Caco-2 (cell line): Measurements from ENCODE around the gene REEP3. TPM values are rescaled to one million over a fixed set of nuclear protein-coding genes. Genes with fewer than 3 reads are reported as not detected.

ENCODE experiments used
- BruUV-seq: library from RNA; stranded (reverse); fragments of 400-500 nt; replicated peaks from 2 replicates; lab custom pipeline; 2021; lab: Mats Ljungman, UMichigan
- CTCF ChIA-PET: fragments of 300-600 bp; sonication (Branson Sonifier 250); formaldehyde crosslinking; loops from one replicate; lab custom pipeline; 2022; ENCODE audit warnings: antibody characterized with exemption; lab: Charles Lee
- POLR2A ChIA-PET: fragments of 300-600 bp; sonication (Branson Sonifier 250); formaldehyde crosslinking; loops from one replicate; lab custom pipeline; 2022; ENCODE audit warnings: antibody characterized with exemption; lab: Charles Lee
- DNase-seq, 2 experiments: peaks; one replicate each; pipeline versions ENCODE4 v3.0.0 to v3.0.0-alpha.2; 2020 to 2022
- H3K27me3 ChIP-seq: replicated peaks from 2 replicates; pipeline ENCODE4 v1.6.0; 2011; ENCODE audit warnings: low read length; ENCODE audit not compliant: control insufficient read depth, insufficient read depth
- H3K36me3 ChIP-seq: 2 replicates; pipeline ENCODE4 v1.5.1; 2011; ENCODE audit warnings: low read length; ENCODE audit not compliant: control insufficient read depth, insufficient read depth
- H3K4me1 ChIP-seq: fragments of 250-450 bp; sonication (Bioruptor Pico); 2 replicates; pipeline ENCODE4 v1.5.1; 2020; ENCODE audit warnings: mild to moderate bottlenecking
- H3K4me3 ChIP-seq: 2 replicates; pipeline ENCODE4 v1.5.1; 2011; ENCODE audit warnings: low read depth, mild to moderate bottlenecking, control low read depth, low read length
- H3K9me3 ChIP-seq: fragments of 250-450 bp; sonication (Bioruptor Pico); 2 replicates; pipeline ENCODE4 v1.5.1; 2020; ENCODE audit warnings: mild to moderate bottlenecking, moderate library complexity
- H3K27ac Mint-ChIP-seq: one replicate; pipeline ENCODE4 v1.8.0; 2022; ENCODE audit warnings: mixed read lengths; ENCODE audit not compliant: unreplicated experiment
- H3K27me3 Mint-ChIP-seq: one replicate; pipeline ENCODE4 v1.8.0; 2022; ENCODE audit warnings: mixed read lengths; ENCODE audit not compliant: insufficient read depth, unreplicated experiment
- H3K36me3 Mint-ChIP-seq: one replicate; pipeline ENCODE4 v1.8.0; 2022; ENCODE audit warnings: mild to moderate bottlenecking, mixed read lengths; ENCODE audit not compliant: insufficient read depth, unreplicated experiment
- H3K4me1 Mint-ChIP-seq: one replicate; pipeline ENCODE4 v1.8.0; 2022; ENCODE audit warnings: low read depth, mixed read lengths; ENCODE audit not compliant: unreplicated experiment
- H3K4me3 Mint-ChIP-seq: one replicate; pipeline ENCODE4 v1.8.0; 2022; ENCODE audit warnings: mild to moderate bottlenecking, moderate library complexity, mixed read lengths; ENCODE audit not compliant: unreplicated experiment
- H3K9me3 Mint-ChIP-seq: one replicate; pipeline ENCODE4 v1.8.0; 2022; ENCODE audit warnings: mixed read lengths; ENCODE audit not compliant: unreplicated experiment
- intact Hi-C: fragments of 100-400 bp; cut with micrococcal nuclease; formaldehyde crosslinking; loops from one replicate; pipeline ENCODE4 v1.10.0; 2022; ENCODE audit not compliant: unreplicated experiment
- total RNA-seq: library from RNA; stranded (reverse); gene quantifications from 2 replicates; pipeline ENCODE4 v1.2.3, GENCODE V29; 2022
- TF ChIP-seq, protein P1 (sequence below), 2 experiments: fragments of 200-600 bp in 1 of 2; IDR thresholded peaks; 1 replicate in 1 of 2; 2 replicates in 1 of 2; pipeline versions ENCODE4 v1.5.1 to v1.8.0; 2011 to 2022; ENCODE audit warnings: antibody characterized with exemption in 1 of 2, control low read depth in 1 of 2, inconsistent platforms in 1 of 2, low read depth in 1 of 2, low read length in 1 of 2, mild to moderate bottlenecking in 1 of 2, moderate library complexity in 1 of 2; ENCODE audit not compliant: insufficient read depth in 1 of 2, severe bottlenecking in 1 of 2, unreplicated experiment in 1 of 2

The REEP3 gene
- total RNA-seq, 1 experiment from 2014 or later = 66.4 TPM

DNA sequence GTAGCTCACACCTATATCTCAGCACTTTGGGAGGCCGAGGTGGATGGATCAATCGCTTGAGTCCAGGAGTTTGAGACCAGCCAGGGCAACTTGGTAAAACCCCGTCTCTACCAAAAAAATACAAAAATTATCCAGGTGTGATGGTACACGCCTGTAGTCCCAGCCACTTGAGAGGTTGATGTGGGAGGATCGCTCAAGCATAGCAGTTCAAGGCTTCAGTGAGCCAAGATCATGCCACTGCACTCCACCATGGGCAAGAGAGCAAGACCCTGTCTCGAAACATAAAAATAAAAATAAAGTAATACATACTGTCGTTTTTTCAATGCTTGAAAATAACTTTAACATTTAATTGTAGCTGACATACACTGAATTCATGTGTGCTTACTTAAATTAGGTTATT is 57.3 kb downstream of the REEP3 start:
- CTCF ChIA-PET = interaction anchor here (0.6 kb wide), 1 partner anchor 11 kb away, joined by 3 read pairs; no protein-coding TSS in a partner anchor
- Mint-ChIP-seq H3K36me3 (peaks cover 12% of the 10 kb centered on the region), H3K9me3 (no peaks in the 10 kb centered on the region)

DNA sequence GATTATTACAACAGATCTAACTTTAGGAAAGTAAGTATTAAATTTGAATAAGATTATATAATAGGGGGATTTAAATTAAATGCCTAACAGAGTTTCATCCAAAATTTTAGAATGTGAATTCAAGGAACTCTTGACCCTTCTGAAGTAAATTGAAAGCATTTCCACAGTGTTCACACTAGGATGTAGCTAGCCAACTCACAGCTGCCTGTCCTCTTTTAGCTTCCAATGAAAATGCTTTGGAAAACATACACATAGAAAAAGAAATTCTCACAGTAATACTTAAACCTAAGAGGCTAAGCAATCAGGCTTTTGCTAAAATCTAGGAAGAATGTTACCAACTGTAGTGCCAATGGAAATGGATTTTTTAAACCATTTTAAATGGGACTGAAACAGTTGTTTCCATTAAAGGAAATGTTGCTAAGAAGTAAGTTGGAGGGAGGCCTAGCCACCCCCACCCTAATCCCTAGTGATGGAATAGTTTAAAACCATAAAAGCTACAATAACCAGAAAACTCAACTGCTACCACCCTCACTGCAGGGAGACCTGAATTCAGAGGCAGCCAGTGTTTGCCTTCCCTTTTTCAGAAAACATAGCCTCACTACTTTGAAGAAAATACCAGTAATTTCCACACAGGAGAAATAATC is 58.3 kb downstream of the REEP3 start:
- Histone ChIP-seq H3K27me3 (no peaks in the 10 kb centered on the region), H3K9me3 (no peaks in the 10 kb centered on the region), H3K4me3 (no peak overlapping the region), H3K36me3 (no peaks in the 10 kb centered on the region; the same call in 1 of the 2 replicates), H3K4me1 (no peaks in the 10 kb centered on the region)
- peaks cover 12% of the 10 kb centered on the region for H3K36me3 Mint-ChIP-seq
- ChIA-PET CTCF (interaction anchor here (0.5 kb wide), 1 partner anchor 595 kb away, joined by 3 read pairs; no protein-coding TSS in a partner anchor), POLR2A (interaction anchor here (0.6 kb wide), 1 partner anchor 99 kb away, joined by 6 read pairs; no protein-coding TSS in a partner anchor)
- no TSS peak for BruUV-seq
- intact Hi-C loops = no loop called here
- no peaks in the 10 kb centered on the region for H3K4me1 Mint-ChIP-seq
- H3K4me3 Mint-ChIP-seq = no peak overlapping the region
- DNase-seq = no peak
- H3K27me3 Mint-ChIP-seq = no peaks in the 10 kb centered on the region
- no peak overlapping the region for H3K27ac Mint-ChIP-seq
- TF ChIP-seq, protein P1, sequence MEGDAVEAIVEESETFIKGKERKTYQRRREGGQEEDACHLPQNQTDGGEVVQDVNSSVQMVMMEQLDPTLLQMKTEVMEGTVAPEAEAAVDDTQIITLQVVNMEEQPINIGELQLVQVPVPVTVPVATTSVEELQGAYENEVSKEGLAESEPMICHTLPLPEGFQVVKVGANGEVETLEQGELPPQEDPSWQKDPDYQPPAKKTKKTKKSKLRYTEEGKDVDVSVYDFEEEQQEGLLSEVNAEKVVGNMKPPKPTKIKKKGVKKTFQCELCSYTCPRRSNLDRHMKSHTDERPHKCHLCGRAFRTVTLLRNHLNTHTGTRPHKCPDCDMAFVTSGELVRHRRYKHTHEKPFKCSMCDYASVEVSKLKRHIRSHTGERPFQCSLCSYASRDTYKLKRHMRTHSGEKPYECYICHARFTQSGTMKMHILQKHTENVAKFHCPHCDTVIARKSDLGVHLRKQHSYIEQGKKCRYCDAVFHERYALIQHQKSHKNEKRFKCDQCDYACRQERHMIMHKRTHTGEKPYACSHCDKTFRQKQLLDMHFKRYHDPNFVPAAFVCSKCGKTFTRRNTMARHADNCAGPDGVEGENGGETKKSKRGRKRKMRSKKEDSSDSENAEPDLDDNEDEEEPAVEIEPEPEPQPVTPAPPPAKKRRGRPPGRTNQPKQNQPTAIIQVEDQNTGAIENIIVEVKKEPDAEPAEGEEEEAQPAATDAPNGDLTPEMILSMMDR (IDR thresholded peaks at IDR 0.05; ENCODE audit: insufficient read depth in 1 of 2, low read depth in 1 of 2, low read length in 1 of 2, severe bottlenecking in 1 of 2, unreplicated experiment in 1 of 2) = no peak
- H3K9me3 Mint-ChIP-seq = no peaks in the 10 kb centered on the region

More for the DNA sequence above, 57.3 kb downstream of the REEP3 start:
- Mint-ChIP-seq H3K27me3 (no peaks in the 10 kb centered on the region), H3K4me3 (no peak overlapping the region), H3K4me1 (no peaks in the 10 kb centered on the region), H3K27ac (no peak overlapping the region)
- H3K27me3 ChIP-seq = no peaks in the 10 kb centered on the region
- no peaks in the 10 kb centered on the region; the same call in 1 of the 2 replicates for H3K36me3 ChIP-seq
- H3K4me1 ChIP-seq = no peaks in the 10 kb centered on the region
- H3K4me3 ChIP-seq = no peak overlapping the region
- BruUV-seq = no TSS peak
- intact Hi-C loops = no loop called here
- POLR2A ChIA-PET = no interaction called here
- H3K9me3 ChIP-seq = no peaks in the 10 kb centered on the region
- TF ChIP-seq, protein P1 (IDR thresholded peaks at IDR 0.05; ENCODE audit: insufficient read depth in 1 of 2, low read depth in 1 of 2, low read length in 1 of 2, severe bottlenecking in 1 of 2, unreplicated experiment in 1 of 2) = no peak
- DNase-seq = no peak

DNA sequence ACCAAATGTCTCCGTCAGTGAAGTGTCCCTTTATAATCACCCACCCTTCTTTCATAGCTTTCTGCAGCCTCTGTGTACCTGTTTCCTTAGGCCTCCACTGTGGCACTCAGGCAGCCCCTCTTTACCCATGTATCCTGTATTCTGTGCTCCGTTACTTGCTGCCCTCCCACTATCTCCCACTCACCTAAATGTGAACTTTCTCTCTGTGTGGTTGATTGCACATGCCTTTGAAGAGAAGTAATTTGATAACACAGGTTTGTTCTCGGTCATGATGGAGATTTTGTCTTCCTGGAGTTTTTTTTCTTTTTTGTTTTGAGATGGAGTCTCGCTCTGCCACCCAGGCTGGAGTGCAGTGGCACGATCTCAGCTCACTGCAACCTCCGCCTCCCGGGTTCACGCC is 61.5 kb downstream of the REEP3 start:
- Histone ChIP-seq H3K4me3 (no peak overlapping the region), H3K27me3 (no peaks in the 10 kb centered on the region), H3K9me3 (no peaks in the 10 kb centered on the region), H3K36me3 (no peaks in the 10 kb centered on the region), H3K4me1 (no peaks in the 10 kb centered on the region)
- POLR2A ChIA-PET = no interaction called here
- no peaks in the 10 kb centered on the region for H3K36me3 Mint-ChIP-seq
- TF ChIP-seq, protein P1 (IDR thresholded peaks at IDR 0.05; ENCODE audit: insufficient read depth in 1 of 2, low read depth in 1 of 2, low read length in 1 of 2, severe bottlenecking in 1 of 2, unreplicated experiment in 1 of 2) = no peak
- intact Hi-C loops = no loop called here
- no peaks in the 10 kb centered on the region for H3K9me3 Mint-ChIP-seq
- no peak overlapping the region for H3K27ac Mint-ChIP-seq
- no peak for DNase-seq
- no TSS peak for BruUV-seq
- CTCF ChIA-PET = interaction anchor here (0.8 kb wide), 1 partner anchor 772 kb away, joined by 3 read pairs; no protein-coding TSS in a partner anchor
- H3K4me1 Mint-ChIP-seq = no peaks in the 10 kb centered on the region
- no peak overlapping the region for H3K4me3 Mint-ChIP-seq
- no peaks in the 10 kb centered on the region for H3K27me3 Mint-ChIP-seq
